Right ventricle myocardium superior (tissue), 1 donor: ENCODE data around the gene EFNA3. TPM values are rescaled to one million over a fixed set of nuclear protein-coding genes. Genes with fewer than 3 reads are reported as not detected.

Experiments used
- ATAC-seq: fragments of 200-7000 bp; cut with Tn5 transposase; one replicate; pipeline ENCODE4 v1.9.1; 2020; ENCODE audit warnings: mild to moderate bottlenecking; ENCODE audit not compliant: poor library complexity
- DNase-seq: peaks from one replicate; pipeline ENCODE4 v3.0.0-alpha.2; 2020
- intact Hi-C: fragments of 100-400 bp; cut with DNase I; formaldehyde crosslinking; loops from one replicate; pipeline ENCODE4 v1.11.2; 2022
- long read RNA-seq: library from polyadenylated mRNA; unstranded; transcript quantifications from one replicate; pipeline ENCODE4 v2.0.0, GENCODE V29; 2021
- total RNA-seq: library from RNA; stranded (reverse); fragmentation: NEBNext Ultra II Directional; extraction: Animal tissue kit (Norgen Biotek cat#: 25700); gene quantifications from one replicate; pipeline ENCODE4 v1.2.1, GENCODE V29; 2021
- donor health status: DM: no; HTN: yes; CAD: no; lungs with severe emphysema.

Gene EFNA3, protein sequence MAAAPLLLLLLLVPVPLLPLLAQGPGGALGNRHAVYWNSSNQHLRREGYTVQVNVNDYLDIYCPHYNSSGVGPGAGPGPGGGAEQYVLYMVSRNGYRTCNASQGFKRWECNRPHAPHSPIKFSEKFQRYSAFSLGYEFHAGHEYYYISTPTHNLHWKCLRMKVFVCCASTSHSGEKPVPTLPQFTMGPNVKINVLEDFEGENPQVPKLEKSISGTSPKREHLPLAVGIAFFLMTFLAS
- total RNA-seq, result 0.75 TPM
- long read RNA-seq, partial matches to known transcripts, result 1 of 1 reads
- long read RNA-seq, other reads (novel, unspliced or antisense), result 0 of 1 reads

GRCh38 chr1:155078469-155079209 lies at the start of gene EFNA3:
Gene EFNA3, plus strand, starts transcription at chr1:155078837. Its CDS starts 105 bp downstream, at chr1:155078942.
- ATAC-seq, result peak; percentile 84
- DNase-seq, result peak; percentile 80
- intact Hi-C loops, result no loop called here

DNA sequence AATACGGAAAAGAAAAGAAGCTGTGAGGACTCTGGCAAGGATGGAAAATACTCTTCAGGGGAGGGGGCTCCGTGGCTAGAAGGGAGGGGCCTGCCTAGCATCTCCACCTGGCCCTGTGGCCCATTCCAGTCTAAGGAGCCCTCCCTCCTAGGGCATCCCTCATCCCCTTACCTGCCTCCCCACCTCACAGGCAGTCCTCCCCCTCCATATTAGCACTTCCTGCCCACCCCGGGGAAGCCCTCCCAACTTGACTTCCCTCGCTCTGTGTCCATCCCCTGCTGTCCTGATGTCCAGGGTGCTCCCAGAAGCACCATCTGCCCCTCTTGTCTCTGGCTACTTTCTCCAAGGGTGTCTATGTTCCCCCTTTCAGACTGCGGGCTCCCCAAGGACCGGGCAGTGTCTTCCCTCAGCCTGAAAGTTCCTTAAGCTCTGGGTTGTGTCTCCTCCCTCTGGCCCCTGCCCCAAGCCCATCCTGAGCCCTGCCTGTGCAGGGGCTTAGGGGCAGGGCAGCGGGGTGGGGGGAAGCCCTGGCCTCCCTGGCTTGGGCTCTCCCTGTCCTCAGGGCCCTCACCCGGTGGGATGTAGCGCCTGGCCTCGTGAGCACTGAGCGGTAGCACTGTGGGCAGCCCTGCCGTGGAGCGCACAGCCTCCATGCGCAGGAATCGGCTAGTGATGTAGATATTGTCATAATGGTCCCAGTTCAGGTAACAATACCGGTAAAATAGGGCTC lies 49.0 kb upstream of the EFNA3 start:
- intact Hi-C loops, result no loop called here
- ATAC-seq (no peak), DNase-seq (no peak)

- intact Hi-C loops, result no loop called here
- ATAC-seq (no peak), DNase-seq (no peak)
Measured at GRCh38 chr1:155030243-155030795, 48.3 kb upstream of the EFNA3 start.

GRCh38 chr1:155030899-155031298 lies 47.7 kb upstream of the EFNA3 start:
- ATAC-seq (no peak), DNase-seq (no peak)
- intact Hi-C loops, result no loop called here

GRCh38 chr1:155032886-155033285 lies 45.8 kb upstream of the EFNA3 start:
- DNase-seq, result no peak
- no peak for ATAC-seq
- intact Hi-C loops, result no loop called here

DNA sequence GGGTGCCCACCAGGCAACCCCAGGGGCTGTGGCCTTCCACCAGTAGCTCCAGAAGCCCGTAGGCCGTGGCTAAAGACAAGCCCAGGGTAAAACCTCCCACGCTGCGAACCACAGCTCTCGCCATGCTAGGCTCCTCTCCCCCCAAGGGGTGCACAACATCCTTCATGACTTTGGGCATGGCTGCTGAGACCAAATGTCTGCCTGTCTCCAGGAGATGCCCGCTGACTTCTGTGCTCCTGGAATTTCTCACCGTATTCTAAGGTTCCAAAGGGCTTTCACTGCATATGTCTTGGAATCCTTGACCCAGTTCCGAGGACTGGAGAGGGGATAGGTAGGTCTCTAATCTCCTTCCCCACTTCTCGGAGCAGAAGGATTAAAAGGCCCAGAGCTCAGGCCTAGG lies 45.1 kb upstream of the EFNA3 start, which contains the start of the genes DCST1 and DCST2:
Gene DCST1, plus strand, starts transcription at position 301 of the 400 bp plus-strand sequence. CDS start 213 bp downstream, outside the sequence.
Gene DCST2, minus strand, starts transcription at position 258 of the 400 bp plus-strand sequence. Its CDS starts 80 bp downstream, at position 178.
- ATAC-seq (no peak), DNase-seq (no peak)
- intact Hi-C loops, result no loop called here

GRCh38 chr1:155034318-155035208 lies 44.1 kb upstream of the EFNA3 start:
- DNase-seq (no peak), ATAC-seq (no peak)
- intact Hi-C loops, result no loop called here

- intact Hi-C loops, result no loop called here
- ATAC-seq, result no peak
- no peak for DNase-seq
Measured at GRCh38 chr1:155035936-155036335, 42.7 kb upstream of the EFNA3 start.

GRCh38 chr1:155037043-155037442 lies 41.6 kb upstream of the EFNA3 start:
- no peak for DNase-seq
- intact Hi-C loops, result no loop called here
- ATAC-seq, result no peak

DNA sequence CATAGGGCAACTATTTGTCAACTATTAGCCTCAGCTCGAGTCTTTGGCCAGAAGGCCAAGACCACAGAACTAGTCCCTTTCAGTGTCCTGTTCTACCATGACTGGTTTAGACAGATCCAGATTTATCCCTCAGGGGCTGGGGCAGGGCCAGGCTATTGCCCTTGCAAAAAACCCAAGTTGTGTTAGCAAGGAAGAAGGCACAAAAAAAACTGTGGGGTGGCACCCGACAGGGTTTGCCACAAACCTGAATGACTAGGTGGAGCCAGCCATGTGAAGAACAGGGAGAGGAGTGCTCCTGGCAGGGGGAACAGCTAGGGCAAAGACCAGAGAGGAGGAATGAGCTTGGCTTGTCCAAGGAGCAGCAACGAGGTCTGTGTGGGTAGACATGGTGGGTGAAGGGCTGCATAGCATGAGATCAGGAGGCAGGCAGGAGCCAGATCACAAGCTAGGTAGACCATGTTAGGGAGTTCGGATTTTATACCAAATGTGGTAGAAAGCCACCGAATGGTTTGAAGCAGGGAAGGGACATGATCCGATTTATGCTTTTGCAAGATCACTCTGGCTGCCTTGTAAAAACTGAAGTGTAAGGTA lies 40.7 kb upstream of the EFNA3 start:
- DNase-seq, result no peak
- ATAC-seq, result no peak
- intact Hi-C loops, result no loop called here

DNA sequence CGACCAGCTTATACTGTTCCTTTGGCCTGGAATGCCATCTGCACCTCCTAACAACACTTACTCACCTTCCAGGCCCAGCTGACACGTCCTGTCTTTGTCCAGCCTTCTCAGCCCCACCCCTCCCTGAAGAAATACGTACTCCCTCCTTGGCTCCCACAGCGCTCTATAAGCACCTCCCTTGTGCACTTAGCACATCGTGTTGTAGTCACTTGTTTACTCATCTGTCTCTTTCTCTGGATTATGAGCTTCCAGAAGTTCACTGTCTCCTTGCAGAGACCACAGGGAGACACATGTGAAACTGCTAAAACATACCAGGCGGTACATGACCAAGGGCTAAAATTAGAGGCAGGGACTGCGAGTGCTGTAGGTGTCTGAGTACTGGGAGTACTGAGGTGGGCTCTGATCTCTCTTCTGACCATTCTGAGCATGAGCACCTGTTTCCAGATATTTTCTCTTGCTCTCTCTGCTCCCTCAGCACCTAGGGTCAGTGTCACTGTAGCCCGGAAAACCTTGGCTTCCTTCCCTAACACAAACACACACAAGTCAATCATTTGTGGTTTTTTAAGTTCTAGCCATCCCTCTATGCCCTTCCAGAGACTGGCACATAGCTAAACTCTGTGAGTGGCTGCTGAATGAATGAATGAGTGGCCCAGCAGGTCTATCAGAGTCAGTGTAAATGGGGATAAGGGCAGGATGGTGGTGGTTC lies 39.9 kb upstream of the EFNA3 start:
- intact Hi-C loops, result no loop called here
- peak; percentile 19 for ATAC-seq

GRCh38 chr1:155039308-155039669 lies 39.3 kb upstream of the EFNA3 start:
- no peak for DNase-seq
- ATAC-seq, result no peak
- intact Hi-C loops, result no loop called here

More for the DNA sequence above, 39.9 kb upstream of the EFNA3 start:
- no peak for DNase-seq

DNA sequence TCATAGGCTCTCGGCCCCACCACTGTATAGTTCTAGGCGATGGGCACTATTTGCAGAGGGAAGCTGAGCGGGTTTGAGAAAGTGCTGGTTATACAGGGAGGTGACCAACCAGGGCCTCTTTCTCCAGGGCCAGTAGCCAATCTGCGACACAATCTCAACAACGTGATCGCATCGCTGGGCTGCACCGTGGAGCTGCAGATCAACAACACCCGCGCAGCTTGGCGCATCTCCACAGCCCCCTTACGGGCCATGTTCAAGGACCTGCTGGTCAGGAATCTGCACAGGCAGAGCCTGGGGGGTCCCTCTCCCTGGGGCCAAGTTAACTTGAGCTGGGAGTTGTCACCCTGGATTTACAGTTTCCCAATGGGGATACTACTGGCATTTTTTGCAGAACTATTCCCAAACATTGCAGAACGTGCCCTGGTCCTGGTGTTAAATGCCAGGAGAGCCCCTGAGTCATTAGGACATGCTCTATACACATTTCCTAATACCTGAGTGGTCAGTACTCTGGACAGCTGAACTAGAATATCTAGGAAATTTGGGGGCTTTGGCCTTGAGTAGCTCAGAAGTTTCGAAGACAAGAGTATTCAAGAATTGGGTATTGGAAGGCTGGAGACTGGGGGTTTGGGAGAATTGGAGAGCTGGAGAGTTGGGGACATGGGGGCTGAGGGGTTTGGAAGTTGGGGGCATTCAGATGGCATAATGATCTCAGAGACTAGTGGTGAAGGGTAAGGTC lies 38.1 kb upstream of the EFNA3 start:
- intact Hi-C loops, result no loop called here
- no peak for DNase-seq
- ATAC-seq, result no peak

DNA sequence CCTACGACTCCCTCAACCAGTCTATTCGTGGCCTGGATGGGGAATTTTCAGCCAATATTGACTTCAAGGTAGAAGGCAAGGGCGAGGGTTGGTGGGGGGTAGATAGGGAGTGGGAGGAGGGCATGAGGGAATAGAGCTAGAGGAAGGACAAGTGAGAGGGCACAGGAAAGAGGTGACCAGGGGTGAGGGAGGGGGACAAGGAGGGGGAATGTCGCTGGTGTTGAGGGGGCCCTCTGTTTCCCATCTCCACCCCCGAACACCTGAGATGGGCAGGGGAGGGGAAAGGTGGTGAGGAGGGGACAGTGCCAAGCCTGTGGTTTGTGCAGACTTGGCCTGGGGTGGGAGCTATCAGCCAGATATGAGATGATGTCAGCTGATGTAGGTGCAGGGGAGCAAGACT lies 35.8 kb upstream of the EFNA3 start:
- ATAC-seq (no peak), DNase-seq (no peak)
- intact Hi-C loops, result no loop called here

- intact Hi-C loops, result no loop called here
- DNase-seq (no peak), ATAC-seq (no peak)
Measured at GRCh38 chr1:155043301-155043702, 35.3 kb upstream of the EFNA3 start.

- DNase-seq, result no peak
- intact Hi-C loops, result no loop called here
- no peak for ATAC-seq
Measured at GRCh38 chr1:155043793-155044192, 34.8 kb upstream of the EFNA3 start.

DNA sequence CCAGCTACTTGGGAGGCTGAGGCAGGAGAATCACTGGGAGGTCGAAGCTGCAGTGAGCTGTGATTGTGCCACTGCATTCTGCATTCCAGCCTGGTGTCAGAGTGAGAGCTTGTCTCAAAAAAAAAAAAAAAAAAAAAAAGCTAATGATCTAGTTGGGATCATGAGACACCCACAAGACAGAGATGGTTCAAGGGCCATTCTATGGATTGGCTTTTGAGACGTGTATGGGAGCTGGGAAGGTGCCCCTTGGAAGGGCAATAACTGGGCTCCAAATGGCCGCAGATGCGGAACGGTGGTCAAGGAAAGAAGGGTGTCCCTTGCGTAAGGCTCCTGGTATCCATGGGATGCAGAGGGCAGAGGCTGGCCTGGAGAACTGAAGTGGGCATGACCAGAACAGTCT lies 34.3 kb upstream of the EFNA3 start:
- intact Hi-C loops, result no loop called here
- DNase-seq, result no peak
- ATAC-seq, result no peak
